Activated CD4-positive, CD25-positive, alpha-beta regulatory T cell treated with anti-CD3 and anti-CD28 coated beads, Interleukin-2, amount 50 U/mL, for 72 hours (primary cell): ENCODE measurements around the gene ARID4B.
"Not testable (repeated sequence)": the region's sequence is repeated elsewhere in the genome, so short reads cannot be mapped to it uniquely, and the experiment has no call there.

Experiments
- DNase-seq: peaks from one replicate; pipeline ENCODE4 v3.0.0; 2021

The ARID4B gene

GRCh38 chr1:235295902-235296350 is 32.1 kb downstream of the ARID4B start:
- DNase-seq: no peak

GRCh38 chr1:235293322-235293942 is 34.5 kb downstream of the ARID4B start:
- no peak for DNase-seq

GRCh38 chr1:235292790-235293189 is 35.2 kb downstream of the ARID4B start:
- no peak for DNase-seq

GRCh38 chr1:235291599-235292091 is 36.3 kb downstream of the ARID4B start:
- DNase-seq: no peak

GRCh38 chr1:235290740-235291502 is 37.1 kb downstream of the ARID4B start:
- DNase-seq: no peak

- DNase-seq: no peak
These were observed 37.9 kb downstream of the ARID4B start for GRCh38 chr1:235289859-235290739.

- DNase-seq: no peak
These were observed 40.6 kb downstream of the ARID4B start for GRCh38 chr1:235287208-235287882.

- no peak for DNase-seq
These were observed 41.3 kb downstream of the ARID4B start for GRCh38 chr1:235286667-235287066.

- no peak for DNase-seq
These were observed 43.7 kb downstream of the ARID4B start for GRCh38 chr1:235284231-235284769.

GRCh38 chr1:235283636-235284035 is 44.3 kb downstream of the ARID4B start:
- DNase-seq: not testable (repeated sequence)

GRCh38 chr1:235280467-235280866 is 47.5 kb downstream of the ARID4B start:
- DNase-seq: no peak

- no peak for DNase-seq
These were observed 48.3 kb downstream of the ARID4B start for GRCh38 chr1:235279694-235280093.

GRCh38 chr1:235278915-235279292 is 49.1 kb downstream of the ARID4B start:
- no peak for DNase-seq

GRCh38 chr1:235278233-235278914 is 49.6 kb downstream of the ARID4B start:
- DNase-seq: no peak

- DNase-seq: no peak
These were observed 50.3 kb downstream of the ARID4B start for GRCh38 chr1:235277709-235278108.

- DNase-seq: no peak
These were observed 52.1 kb downstream of the ARID4B start for GRCh38 chr1:235275836-235276235.

GRCh38 chr1:235275223-235275622 is 52.8 kb downstream of the ARID4B start:
- DNase-seq: no peak

- DNase-seq: no peak
These were observed 55.1 kb downstream of the ARID4B start for GRCh38 chr1:235272851-235273250.

GRCh38 chr1:235270625-235271024 is 57.4 kb downstream of the ARID4B start:
- DNase-seq: no peak

- not testable (repeated sequence) for DNase-seq
These were observed 58.0 kb downstream of the ARID4B start for GRCh38 chr1:235269990-235270389.

GRCh38 chr1:235268379-235269125 is 59.4 kb downstream of the ARID4B start:
- no peak for DNase-seq
